Muscle of leg (tissue), 11 donors: ENCODE measurements around the gene LILRB1. TPM values are rescaled to one million over a fixed set of nuclear protein-coding genes. Genes with fewer than 3 reads are reported as not detected.
"Not testable (repeated sequence)": the region's sequence is repeated elsewhere in the genome, so short reads cannot be mapped to it uniquely, and the experiment has no call there.

Experiments
- DNase-seq: peaks from one replicate; pipeline ENCODE4 v3.0.0; 2013
- H3K27ac ChIP-seq: one replicate; pipeline ENCODE4 v1.5.1; 2013; ENCODE audit warnings: mild to moderate bottlenecking, low read length, control low read depth
- H3K27me3 ChIP-seq: one replicate; pipeline ENCODE4 v1.6.1; 2013; ENCODE audit warnings: low read length; ENCODE audit not compliant: control insufficient read depth, insufficient read depth
- H3K36me3 ChIP-seq: one replicate; pipeline ENCODE4 v1.6.1; 2013; ENCODE audit warnings: low read length; ENCODE audit not compliant: control insufficient read depth, insufficient read depth
- H3K4me1 ChIP-seq: one replicate; pipeline ENCODE4 v1.6.1; 2013; ENCODE audit warnings: low read length; ENCODE audit not compliant: control insufficient read depth, insufficient read depth
- H3K4me3 ChIP-seq: one replicate; pipeline ENCODE4 v1.5.1; 2013; ENCODE audit warnings: low read length, control low read depth
- H3K9me3 ChIP-seq: replicated peaks from 2 replicates; pipeline ENCODE4 v1.6.1; 2013; ENCODE audit warnings: low read depth, low read length; ENCODE audit not compliant: control insufficient read depth
- WGBS: methylation state at CpG from one replicate; pipeline ENCODE4 v1.1.5; 2013; ENCODE audit warnings: missing lambda C conversion rate; ENCODE audit not compliant: insufficient coverage; 5-methylcytosine and 5-hydroxymethylcytosine counted together
- polyA plus RNA-seq, 8 donors: library from polyadenylated mRNA; unstranded; fragments of 120-200 nt; gene quantifications; one replicate each; pipeline versions ENCODE4 v1.2.1 to v1.2.3, GENCODE V29; 2013; ENCODE audit warnings: inconsistent platforms in 1 of 8, low replicate concordance in 1 of 8; ENCODE audit not compliant: insufficient read length in 8 of 8, insufficient read depth in 1 of 8
- total RNA-seq: library from RNA; stranded (reverse); fragments of 120-200 nt; gene quantifications from one replicate; pipeline ENCODE4 v1.2.4, GENCODE V29; 2013

The LILRB1 gene
- total and polyA plus RNA-seq, 9 donors = 0.53 to 2.1 (median 1.2) TPM

DNA sequence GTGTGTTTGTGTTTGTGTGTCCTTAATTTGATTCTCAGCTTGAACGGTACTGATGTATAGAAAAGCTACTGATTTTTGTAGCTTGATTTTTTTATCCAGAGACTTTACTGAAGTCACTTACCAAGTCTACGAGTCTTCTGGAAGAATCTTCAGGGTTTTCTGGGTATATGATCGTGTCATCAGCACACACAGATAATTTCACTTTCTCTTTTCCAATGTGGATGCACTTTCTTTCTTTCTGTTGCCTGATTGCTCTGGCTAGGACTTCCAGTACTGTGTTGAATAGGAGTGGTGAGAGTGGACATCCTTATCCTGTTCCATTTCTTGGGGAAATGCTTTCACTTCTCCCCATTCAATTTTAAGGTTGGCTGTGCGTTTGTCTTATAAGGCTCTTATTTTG is 7.9 kb upstream of the LILRB1 start:
- H3K4me1 ChIP-seq = no peaks in the 10 kb centered on the region
- no peak for DNase-seq
- no CpG with 5 or more reads among the region's 4 CpGs for WGBS
- no peaks in the 10 kb centered on the region for H3K36me3 ChIP-seq
- no peaks in the 10 kb centered on the region for H3K27me3 ChIP-seq
- H3K4me3 ChIP-seq = no peak overlapping the region
- peaks cover 6% of the 10 kb centered on the region for H3K9me3 ChIP-seq
- no peak overlapping the region for H3K27ac ChIP-seq

DNA sequence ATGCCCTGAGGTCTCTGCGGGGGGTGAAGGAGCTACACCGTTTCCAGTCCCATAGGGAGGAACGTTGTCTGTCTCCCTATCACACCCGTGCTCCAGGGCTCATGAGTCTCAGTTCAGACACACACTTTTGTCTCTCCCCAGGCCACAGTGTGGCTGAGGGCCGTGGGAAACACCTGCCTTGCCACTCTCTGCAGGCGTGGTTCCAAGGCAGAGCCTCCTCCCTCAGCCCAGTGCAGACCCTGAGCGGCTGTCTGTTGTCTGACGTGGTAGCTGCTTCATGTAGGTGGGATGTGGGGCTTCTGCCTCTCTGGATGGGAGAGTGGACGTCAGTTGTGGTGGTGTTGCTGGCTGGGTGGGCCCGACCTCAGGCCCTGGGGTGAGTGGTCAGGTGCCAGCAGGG is 6.0 kb upstream of the LILRB1 start:
- H3K27ac ChIP-seq, H3K27me3 ChIP-seq, H3K36me3 ChIP-seq, H3K4me1 ChIP-seq, H3K9me3 ChIP-seq, DNase-seq, H3K4me3 ChIP-seq: not testable (repeated sequence)
- no CpG with 5 or more reads among the region's 10 CpGs for WGBS

DNA sequence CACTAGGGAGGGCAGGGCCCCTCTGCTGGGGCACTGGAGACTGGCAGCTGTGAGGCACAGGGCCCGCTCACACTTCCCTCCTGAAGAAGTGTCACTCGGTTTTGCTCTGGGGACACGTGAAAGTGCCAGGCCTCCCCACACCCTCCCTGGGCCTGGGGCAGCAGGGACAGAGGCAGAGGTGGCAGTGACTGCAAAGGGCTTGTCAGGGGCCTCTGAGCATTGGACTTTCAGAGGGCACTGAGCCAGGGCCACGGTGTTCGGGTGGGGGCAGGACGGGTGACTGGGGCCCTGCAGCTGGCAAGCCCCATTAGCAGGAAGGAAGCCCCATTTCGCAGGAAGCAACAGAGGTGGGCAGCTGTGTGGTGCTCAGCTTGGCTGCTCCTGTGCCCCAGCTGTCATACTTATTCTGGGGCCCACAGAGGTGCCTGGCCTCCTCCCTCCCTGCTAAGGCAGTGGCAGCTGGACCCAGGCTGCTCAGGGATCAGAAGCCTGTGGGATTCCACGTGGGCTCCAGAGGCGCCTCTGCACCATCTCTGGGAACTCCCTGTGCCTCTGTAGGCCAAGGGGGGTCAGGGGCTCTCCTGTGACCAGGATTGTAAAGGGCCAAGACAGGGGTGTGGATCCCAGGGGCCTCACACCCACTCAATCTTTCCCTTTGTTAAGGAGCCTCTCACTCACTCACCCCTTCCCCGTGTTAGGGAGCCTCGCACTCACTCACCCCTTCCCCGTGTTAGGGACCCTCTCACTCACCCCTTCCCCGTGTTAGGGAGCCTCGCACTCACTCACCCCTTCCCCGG is 5.2 kb upstream of the LILRB1 start:
- H3K9me3 ChIP-seq, H3K27me3 ChIP-seq, H3K36me3 ChIP-seq, DNase-seq, H3K27ac ChIP-seq, H3K4me3 ChIP-seq, H3K4me1 ChIP-seq: not testable (repeated sequence)
- 73% methylated on average over 8 of the region's 15 CpGs for WGBS

DNA sequence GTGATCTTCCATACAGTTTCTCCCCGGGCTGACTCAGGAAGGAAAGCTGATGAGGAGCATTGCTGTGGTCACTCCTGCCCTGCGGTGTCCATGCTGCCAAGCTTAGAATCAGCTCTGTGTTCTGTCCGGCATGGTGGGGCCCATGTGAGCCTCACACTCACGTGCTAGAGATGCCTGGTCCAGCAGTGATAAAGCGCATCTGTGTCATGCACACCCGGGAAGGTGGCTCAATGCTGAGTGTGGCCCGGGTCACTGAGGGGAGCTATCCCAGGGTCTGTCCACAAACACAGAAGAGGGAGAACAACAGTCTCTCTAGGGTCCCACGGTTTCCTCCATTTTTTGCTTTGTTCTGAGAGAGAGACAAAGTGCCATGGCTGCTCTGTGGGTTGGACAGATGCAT is 3.5 kb upstream of the LILRB1 start:
- 80% methylated on average over 7 of the region's 8 CpGs for WGBS
- no peaks in the 10 kb centered on the region for H3K36me3 ChIP-seq
- no peak overlapping the region for H3K27ac ChIP-seq
- H3K4me1 ChIP-seq = no peaks in the 10 kb centered on the region
- H3K27me3 ChIP-seq = no peaks in the 10 kb centered on the region
- no peak for DNase-seq
- H3K4me3 ChIP-seq = no peak overlapping the region
- peaks cover 9% of the 10 kb centered on the region for H3K9me3 ChIP-seq

DNA sequence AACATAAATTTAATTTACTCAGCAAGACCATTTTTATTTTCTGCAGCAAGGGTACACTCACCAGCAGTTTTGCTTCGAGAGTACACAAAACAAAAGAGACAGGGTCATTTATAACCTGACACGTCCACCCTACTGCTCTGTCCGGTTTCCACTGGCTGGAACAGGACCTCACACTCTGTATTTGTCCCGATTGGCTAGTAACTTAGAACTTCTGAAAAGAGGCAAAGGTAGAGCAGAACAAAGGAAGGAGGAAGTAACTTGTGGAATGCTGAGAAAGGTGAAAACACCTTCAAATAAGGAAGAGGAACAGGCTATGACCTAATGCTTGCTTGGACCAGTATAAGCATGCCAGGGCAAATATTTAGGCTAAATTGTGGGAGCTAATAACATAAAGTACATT is 2.4 kb upstream of the LILRB1 start:
- H3K9me3 ChIP-seq, H3K27ac ChIP-seq, H3K4me3 ChIP-seq, DNase-seq, H3K27me3 ChIP-seq, H3K36me3 ChIP-seq, H3K4me1 ChIP-seq: not testable (repeated sequence)
- 93% methylated on average over 3 of the region's 4 CpGs for WGBS

DNA sequence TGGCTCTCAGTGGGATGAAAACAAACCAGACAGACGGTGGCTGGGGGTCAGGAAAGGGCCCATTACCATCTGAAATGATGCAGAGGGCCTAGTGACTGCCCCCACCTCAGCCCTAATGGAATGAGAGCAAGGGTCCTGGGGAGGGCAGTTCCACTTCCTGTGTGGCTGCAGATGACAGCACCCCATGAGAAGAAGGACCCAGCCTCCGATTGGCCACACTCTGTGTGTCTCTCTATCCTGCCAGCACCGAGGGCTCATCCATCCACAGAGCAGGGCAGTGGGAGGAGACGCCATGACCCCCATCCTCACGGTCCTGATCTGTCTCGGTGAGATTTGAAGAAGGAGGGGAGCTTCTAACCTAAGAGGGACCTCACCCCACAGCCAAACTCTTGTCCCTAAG is 498 bp downstream of the LILRB1 start:
- H3K4me3 ChIP-seq = no peak overlapping the region
- H3K27ac ChIP-seq = no peak overlapping the region
- H3K9me3 ChIP-seq = peaks cover 9% of the 10 kb centered on the region
- H3K27me3 ChIP-seq = no peaks in the 10 kb centered on the region
- no peaks in the 10 kb centered on the region for H3K36me3 ChIP-seq
- H3K4me1 ChIP-seq = no peaks in the 10 kb centered on the region
- WGBS = 0% methylated on average over 1 of the region's 6 CpGs
- no peak for DNase-seq

DNA sequence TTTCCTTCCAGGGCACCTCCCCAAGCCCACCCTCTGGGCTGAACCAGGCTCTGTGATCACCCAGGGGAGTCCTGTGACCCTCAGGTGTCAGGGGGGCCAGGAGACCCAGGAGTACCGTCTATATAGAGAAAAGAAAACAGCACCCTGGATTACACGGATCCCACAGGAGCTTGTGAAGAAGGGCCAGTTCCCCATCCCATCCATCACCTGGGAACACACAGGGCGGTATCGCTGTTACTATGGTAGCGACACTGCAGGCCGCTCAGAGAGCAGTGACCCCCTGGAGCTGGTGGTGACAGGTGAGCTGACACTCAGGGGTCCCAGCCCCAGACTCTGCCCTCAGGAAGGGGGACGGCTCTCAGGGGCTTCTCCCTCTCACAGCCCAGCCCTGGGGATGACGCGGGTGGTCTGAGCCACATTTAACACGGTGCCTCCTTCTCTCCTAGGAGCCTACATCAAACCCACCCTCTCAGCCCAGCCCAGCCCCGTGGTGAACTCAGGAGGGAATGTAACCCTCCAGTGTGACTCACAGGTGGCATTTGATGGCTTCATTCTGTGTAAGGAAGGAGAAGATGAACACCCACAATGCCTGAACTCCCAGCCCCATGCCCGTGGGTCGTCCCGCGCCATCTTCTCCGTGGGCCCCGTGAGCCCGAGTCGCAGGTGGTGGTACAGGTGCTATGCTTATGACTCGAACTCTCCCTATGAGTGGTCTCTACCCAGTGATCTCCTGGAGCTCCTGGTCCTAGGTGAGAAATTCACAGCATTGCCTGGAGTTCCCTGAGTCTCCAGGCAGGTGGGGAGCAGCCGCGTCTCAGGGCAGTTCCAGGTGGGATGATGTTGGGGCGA is 1.4 kb downstream of the LILRB1 start:
- H3K27ac ChIP-seq = not testable (repeated sequence)

DNA sequence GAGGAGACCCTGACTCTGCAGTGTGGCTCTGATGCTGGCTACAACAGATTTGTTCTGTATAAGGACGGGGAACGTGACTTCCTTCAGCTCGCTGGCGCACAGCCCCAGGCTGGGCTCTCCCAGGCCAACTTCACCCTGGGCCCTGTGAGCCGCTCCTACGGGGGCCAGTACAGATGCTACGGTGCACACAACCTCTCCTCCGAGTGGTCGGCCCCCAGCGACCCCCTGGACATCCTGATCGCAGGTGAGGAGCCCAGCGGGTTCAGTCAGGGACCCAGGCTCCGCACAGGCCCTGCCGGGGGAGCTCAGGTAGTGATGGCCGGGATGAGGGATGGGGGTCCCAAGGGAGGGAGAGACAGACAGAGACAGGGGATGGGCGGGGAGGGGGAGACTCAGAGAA is 2.2 kb downstream of the LILRB1 start:
- WGBS = 83% methylated on average over 16 of the region's 16 CpGs
- H3K27ac ChIP-seq, DNase-seq, H3K9me3 ChIP-seq, H3K4me3 ChIP-seq, H3K27me3 ChIP-seq, H3K4me1 ChIP-seq, H3K36me3 ChIP-seq: not testable (repeated sequence)

More for the DNA sequence above, 1.4 kb downstream of the LILRB1 start:
- not testable (repeated sequence) for DNase-seq, H3K27me3 ChIP-seq, H3K4me1 ChIP-seq, H3K4me3 ChIP-seq, H3K36me3 ChIP-seq, H3K9me3 ChIP-seq
- WGBS = 72% methylated on average over 14 of the region's 23 CpGs

DNA sequence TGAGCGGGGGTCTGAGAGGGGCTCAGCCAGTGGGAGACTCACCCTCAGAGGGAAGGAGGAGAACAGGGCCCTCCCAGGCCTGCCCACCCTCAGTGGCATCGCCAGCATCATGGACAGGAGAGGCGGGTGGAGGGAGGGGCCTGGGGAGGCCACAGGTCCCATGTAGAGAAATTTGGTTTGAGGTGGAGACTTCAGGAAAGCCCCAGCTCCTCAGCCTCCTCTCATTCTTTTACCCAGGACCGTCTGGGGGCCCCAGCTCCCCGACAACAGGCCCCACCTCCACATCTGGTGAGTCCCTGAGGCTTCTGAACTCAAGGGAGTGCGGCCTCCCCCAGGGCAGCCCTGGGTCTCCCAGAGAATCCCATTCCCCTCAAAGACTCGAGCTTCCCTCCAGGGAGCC is 3.1 kb downstream of the LILRB1 start:
- Histone ChIP-seq H3K9me3 (peaks cover 3% of the 10 kb centered on the region), H3K27me3 (no peaks in the 10 kb centered on the region), H3K36me3 (no peaks in the 10 kb centered on the region), H3K4me1 (no peaks in the 10 kb centered on the region), H3K4me3 (no peak overlapping the region), H3K27ac (no peak overlapping the region)
- no peak for DNase-seq
- no CpG with 5 or more reads among the region's 7 CpGs for WGBS

DNA sequence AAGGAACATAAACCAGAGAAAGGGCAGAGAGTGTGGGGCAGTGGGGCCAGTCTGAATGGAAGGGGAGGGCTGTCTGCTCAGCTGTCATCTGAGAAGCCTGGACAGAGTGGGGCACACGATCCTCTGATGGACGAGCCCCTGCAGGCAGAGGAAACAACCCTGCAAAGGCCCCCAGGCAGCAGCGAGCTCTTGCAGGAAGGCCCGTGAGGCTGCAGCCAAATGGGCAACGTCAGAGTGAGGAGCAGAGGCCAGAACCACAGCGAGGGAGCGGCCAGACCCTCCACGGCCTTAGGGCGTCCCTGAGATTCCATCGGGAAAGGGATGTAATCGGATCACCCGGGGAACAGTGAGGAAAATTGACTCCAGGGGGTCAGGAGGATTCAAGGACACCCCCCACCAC is 5.8 kb downstream of the LILRB1 start:
- not testable (repeated sequence) for H3K36me3 ChIP-seq, H3K27me3 ChIP-seq

More for the DNA sequence above, 5.8 kb downstream of the LILRB1 start:
- WGBS = 12% methylated on average over 6 of the region's 12 CpGs
- not testable (repeated sequence) for H3K27ac ChIP-seq, H3K4me3 ChIP-seq, H3K4me1 ChIP-seq, DNase-seq, H3K9me3 ChIP-seq
